ENCODE measurements around the gene SHROOM3. TPM values are rescaled to one million over a fixed set of nuclear protein-coding genes. Genes with fewer than 3 reads are reported as not detected.

Gene SHROOM3
- total and polyA plus RNA-seq, 2 of the 13 experiments (the other 11 are each of a cell fraction or from before 2014, with no cell fraction given): 0.01 TPM; not detected in 1

- FAIRE-seq (no peak), DNase-seq (ENCODE audit: low spot score) (no peak), ATAC-seq (no peak)
- no TSS peak for BruUV-seq (replicated peaks)
- H2AFZ ChIP-seq (ENCODE audit: low read length): no peak overlapping the region
- in situ Hi-C loops (cut with HindIII; ENCODE audit: extremely low pct_ligation_motif_present, low pct_unique_long_range_greater_than_20kb): no loop called here
- H4K20me1 ChIP-seq (ENCODE audit: insufficient read depth, low read length): no peaks in the 10 kb centered on the region
- no peak overlapping the region for H3K27ac ChIP-seq (ENCODE audit: extremely low read length, insufficient read depth, low read length)
- intact Hi-C loops (cut with micrococcal nuclease; ENCODE audit: unreplicated experiment): no loop called here
- ChIA-PET POLR2A (no interaction called here), CTCF (ENCODE audit: low intra/inter-chr PET ratio, low total read pairs) (no interaction called here)
- H3K4me2 ChIP-seq (ENCODE audit: low read depth, low read length): no peak overlapping the region
- H3K4me1 ChIP-seq (ENCODE audit: insufficient read depth, low read length): peaks cover 13% of the 10 kb centered on the region
- TF ChIP-seq CEBPG (CRISPR knock-in tag; IDR thresholded peaks at IDR 0.05): no peak
- TF ChIP-seq PATZ1 (CRISPR knock-in tag; IDR thresholded peaks at IDR 0.05): no peak
- TF ChIP-seq ZNF160 (CRISPR knock-in tag; IDR thresholded peaks at IDR 0.05): no peak
- no peak for TF ChIP-seq EHMT2 (IDR thresholded peaks at IDR 0.05; ENCODE audit: borderline replicate concordance, low read depth, low read length)
- no peak for TF ChIP-seq HMGXB3 (CRISPR knock-in tag; IDR thresholded peaks at IDR 0.05; ENCODE audit: borderline replicate concordance)
- no peaks in the 10 kb centered on the region for H3K36me3 ChIP-seq (replicated peaks in 1 of 2; ENCODE audit: control insufficient read depth in 1 of 2, insufficient read depth in 2 of 2, low read length in 2 of 2)
- WGBS (ENCODE audit: low lambda C conversion rate): 0% methylated on average over 1 of the region's 1 CpG
- H3K79me2 ChIP-seq (ENCODE audit: insufficient read depth, low read length): no peaks in the 10 kb centered on the region
- no peak overlapping the region for H3K4me3 ChIP-seq (replicated peaks in 1 of 3; ENCODE audit: insufficient read depth in 1 of 3, low read depth in 2 of 3, low read length in 3 of 3)
- H3K9ac ChIP-seq (ENCODE audit: insufficient read depth, low read depth, low read length): no peak overlapping the region
- H3K27me3 ChIP-seq (ENCODE audit: control insufficient read depth in 1 of 2, insufficient read depth in 2 of 2, low read length in 2 of 2): peaks cover 3 to 28% of the 10 kb centered on the region in 2 experiments
- no peaks in the 10 kb centered on the region for H3K9me3 ChIP-seq (ENCODE audit: low read length)
Measured at GRCh38 chr4:76589402-76589801, 154.4 kb downstream of the SHROOM3 start.

Data from HepG2 (cell line).